HepG2 (cell line): ENCODE measurements around the gene ZDHHC3. TPM values are rescaled to one million over a fixed set of nuclear protein-coding genes. Genes with fewer than 3 reads are reported as not detected.

Experiments
- CC2D1A ChIP-seq: sonication (generic); formaldehyde crosslinking; IDR thresholded peaks from 2 replicates; pipeline ENCODE4 v1.8.1; 2023; ENCODE audit warnings: mild to moderate bottlenecking, missing genetic modification reagents
- KAT7 ChIP-seq: IDR thresholded peaks from 2 replicates; pipeline ENCODE4 v1.6.1; 2018; ENCODE audit warnings: borderline replicate concordance, missing compliant biosample characterization
- MIER2 ChIP-seq: IDR thresholded peaks from 2 replicates; pipeline ENCODE4 v1.6.1; 2016; ENCODE audit warnings: missing biosample characterization, missing genetic modification reagents
- NFRKB ChIP-seq: fragments of 450-650 bp; IDR thresholded peaks from 2 replicates; pipeline ENCODE4 v1.6.1; 2017
- REST ChIP-seq, 2 experiments: IDR thresholded peaks; 2 replicates each; pipeline ENCODE4 v1.6.1; 2011 to 2012; ENCODE audit warnings: low read length in 2 of 2, borderline replicate concordance in 1 of 2, low read depth in 1 of 2, mild to moderate bottlenecking in 1 of 2, moderate library complexity in 1 of 2
- TFDP1 ChIP-seq: IDR thresholded peaks from 2 replicates; pipeline ENCODE4 v1.6.1; 2016; ENCODE audit warnings: missing compliant biosample characterization, missing genetic modification reagents, borderline replicate concordance
- TMF1 ChIP-seq: sonication (generic); formaldehyde crosslinking; IDR thresholded peaks from 2 replicates; pipeline ENCODE4 v1.8.1; 2022; ENCODE audit warnings: low read depth, missing genetic modification reagents
- ZBTB39 ChIP-seq: sonication (generic); formaldehyde crosslinking; IDR thresholded peaks from 2 replicates; pipeline ENCODE4 v1.5.0; 2020; ENCODE audit warnings: missing genetic modification reagents
- ZNF318 ChIP-seq: sonication (generic); formaldehyde crosslinking; IDR thresholded peaks from 2 replicates; pipeline ENCODE4 v1.4.0; 2020; ENCODE audit warnings: mild to moderate bottlenecking, missing genetic modification reagents
- ZNF674 ChIP-seq: sonication (generic); formaldehyde crosslinking; IDR thresholded peaks from 2 replicates; pipeline ENCODE4 v1.5.0; 2020; ENCODE audit warnings: low read depth, mild to moderate bottlenecking, missing genetic modification reagents
- ZNF710 ChIP-seq: sonication (generic); formaldehyde crosslinking; IDR thresholded peaks from 2 replicates; pipeline ENCODE4 v1.5.0; 2020; ENCODE audit warnings: mild to moderate bottlenecking, missing genetic modification reagents, borderline replicate concordance
- ZZZ3 ChIP-seq: sonication (generic); formaldehyde crosslinking; IDR thresholded peaks from 2 replicates; pipeline ENCODE4 v1.4.0; 2020; ENCODE audit warnings: missing genetic modification reagents, mild to moderate bottlenecking, borderline replicate concordance
- polyA plus RNA-seq, 8 experiments: library from polyadenylated mRNA; depleted of rRNA in 3 of 8; stranded (reverse) in 7 of 8; unstranded in 1 of 8; fragments of >200 nt; fragmentation: Illumina TruSeq in 4 of 8; extraction: Trizol in 4 of 8; gene quantifications; 2 replicates each; pipeline versions ENCODE4 v1.2.1 to v1.2.3, GENCODE V29; 2011 to 2016; ENCODE audit warnings: low read depth in 4 of 8, missing spikeins in 1 of 8, mixed read lengths in 1 of 8; ENCODE audit not compliant: insufficient read depth in 1 of 8
- total RNA-seq, 5 experiments: library from RNA; depleted of rRNA; stranded (reverse); fragments of >200 nt; fragmentation: Illumina TruSeq; extraction: Trizol; gene quantifications; 2 replicates each; pipeline ENCODE4 v1.2.3, GENCODE V29; 2016; ENCODE audit warnings: low read depth in 1 of 5

Gene ZDHHC3
- total and polyA plus RNA-seq, 2 of the 13 experiments (the other 11 are each of a cell fraction or from before 2014, with no cell fraction given) = 44.1 to 65.7 TPM

- TF ChIP-seq ZNF710 (CRISPR knock-in tag) = no peak
- TF ChIP-seq KAT7 (CRISPR knock-in tag) = no peak
- no peak for TF ChIP-seq CC2D1A
- no peak for TF ChIP-seq ZNF674
- no peak for TF ChIP-seq NFRKB
- TF ChIP-seq TMF1 (CRISPR knock-in tag) = no peak
- TF ChIP-seq REST (IDR thresholded peaks at IDR 0.05; ENCODE audit: borderline replicate concordance in 1 of 2, low read depth in 1 of 2, low read length in 2 of 2) = peak; percentile 48 to 91
- peak; percentile 86 for TF ChIP-seq MIER2 (CRISPR knock-in tag)
- TF ChIP-seq ZNF318 (CRISPR knock-in tag) = no peak
- no peak for TF ChIP-seq ZZZ3 (CRISPR knock-in tag)
- TF ChIP-seq TFDP1 (CRISPR knock-in tag) = no peak
- no peak for TF ChIP-seq ZBTB39
- TF ChIP-seq, all 625 proteins: peak for 2
These were observed 85.7 kb downstream of the ZDHHC3 start (continued) for GRCh38 chr3:44890258-44890657.
